SH-SY5Y (cell line): ENCODE results near the gene GPR156.

Source experiments
- GATA2 ChIP-seq: IDR thresholded peaks from 2 replicates; pipeline ENCODE4 v1.6.1; 2011; ENCODE audit warnings: mild to moderate bottlenecking, low read depth, low read length
- GATA3 ChIP-seq: IDR thresholded peaks from 2 replicates; pipeline ENCODE4 v1.6.1; 2011; ENCODE audit warnings: low read depth, mild to moderate bottlenecking, low read length, moderate library complexity

DNA sequence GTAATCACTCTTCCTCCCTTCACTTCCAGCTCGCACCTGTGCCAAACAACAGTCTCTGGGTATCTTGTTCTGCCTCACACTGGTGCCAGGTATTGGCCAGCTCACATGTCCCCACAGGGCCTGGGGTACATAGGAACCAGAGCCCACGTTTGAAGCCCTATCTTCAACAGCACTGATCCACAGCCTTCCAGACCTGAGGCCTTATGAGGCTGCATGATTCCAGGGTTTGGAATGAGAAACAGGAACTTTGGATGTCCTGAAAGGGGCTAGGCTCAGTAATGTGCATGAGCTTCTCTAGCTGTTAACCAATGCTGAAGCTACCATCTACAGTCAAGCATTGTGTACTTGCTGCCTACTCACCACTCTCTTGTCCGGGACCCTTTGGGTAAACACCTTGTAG, 92.4 kb downstream of the GPR156 start:
- no peak for TF ChIP-seq GATA2
- no peak for TF ChIP-seq GATA3
